Measurements from ENCODE around the gene CCDC83. TPM values are rescaled to one million over a fixed set of nuclear protein-coding genes. Genes with fewer than 3 reads are reported as not detected.

The CCDC83 gene
- total and polyA plus RNA-seq, 2 experiments from 2014 or later: not detected

GRCh38 chr11:85947431-85948272 is 92.5 kb downstream of the CCDC83 start:
- Histone ChIP-seq H3K4me2 (no peak overlapping the region), H3K4me1 (ENCODE audit: insufficient read depth) (no peaks in the 10 kb centered on the region), H3K27me3 (ENCODE audit: insufficient read depth) (no peaks in the 10 kb centered on the region), H3K4me3 (no peak overlapping the region), H3K9me2 (ENCODE audit: insufficient read depth) (no peaks in the 10 kb centered on the region), H3K27ac (ENCODE audit: low read depth) (no peak overlapping the region), H4K20me1 (replicated peaks; ENCODE audit: insufficient read depth) (no peaks in the 10 kb centered on the region), H3K36me3 (ENCODE audit: insufficient read depth) (no peaks in the 10 kb centered on the region), H2AFZ (no peak overlapping the region), H3F3A (replicated peaks; ENCODE audit: low read depth) (no peaks in the 10 kb centered on the region), H3K79me2 (replicated peaks; ENCODE audit: insufficient read depth) (no peaks in the 10 kb centered on the region)
- Mint-ChIP-seq H3K9me3 (peaks cover 20% of the 10 kb centered on the region), H3K4me3 (no peak overlapping the region), H3K36me3 (ENCODE audit: low read depth) (peaks cover 8% of the 10 kb centered on the region; the same call in 2 of the 3 replicates), H3K4me1 (no peaks in the 10 kb centered on the region), H3K27ac (0 out of 2 replicates have a peak overlapping the region, but pooled peaks have one; percentile 48), H3K27me3 (ENCODE audit: insufficient read depth, low read depth, poor library complexity) (peaks cover 2% of the 10 kb centered on the region)
- no peak for TF ChIP-seq JUNB (IDR thresholded peaks at IDR 0.05; ENCODE audit: unreplicated experiment)
- no peak for TF ChIP-seq POLR2AphosphoS5 (IDR thresholded peaks at IDR 0.05; ENCODE audit: low read depth)
- no peak for TF ChIP-seq CREB1 (CRISPR knock-in tag; IDR thresholded peaks at IDR 0.05; ENCODE audit: low read depth)
- TF ChIP-seq ETS1 (IDR thresholded peaks at IDR 0.05): no peak
- TF ChIP-seq ZNF114 (CRISPR knock-in tag; IDR thresholded peaks at IDR 0.05): no peak
- TF ChIP-seq NANOG (IDR thresholded peaks at IDR 0.05; ENCODE audit: borderline replicate concordance): no peak
- no peak for TF ChIP-seq CTCF (conservative IDR thresholded peaks at IDR 0.05; ENCODE audit: low read depth in 2 of 2)
- TF ChIP-seq REST (IDR thresholded peaks at IDR 0.05; ENCODE audit: unreplicated experiment): no peak
- no peak for TF ChIP-seq ZNF462 (CRISPR knock-in tag; IDR thresholded peaks at IDR 0.05)
- TF ChIP-seq STAT1 (IDR thresholded peaks at IDR 0.05; ENCODE audit: unreplicated experiment): no peak
- no peak for TF ChIP-seq EZH2phosphoT487 (IDR thresholded peaks at IDR 0.05; ENCODE audit: unreplicated experiment)
- TF ChIP-seq ZNF331 (CRISPR knock-in tag; IDR thresholded peaks at IDR 0.05; ENCODE audit: low read depth): no peak
- TF ChIP-seq EZH2 (IDR thresholded peaks at IDR 0.05; ENCODE audit: low read depth, unreplicated experiment): no peak
- no peak for DNase-seq (ENCODE audit: low spot score)
- no peak for ATAC-seq
